ENCODE results near the gene ACOT12. TPM values are rescaled to one million over a fixed set of nuclear protein-coding genes. Genes with fewer than 3 reads are reported as not detected.

Gene ACOT12
- not detected for total RNA-seq

DNA sequence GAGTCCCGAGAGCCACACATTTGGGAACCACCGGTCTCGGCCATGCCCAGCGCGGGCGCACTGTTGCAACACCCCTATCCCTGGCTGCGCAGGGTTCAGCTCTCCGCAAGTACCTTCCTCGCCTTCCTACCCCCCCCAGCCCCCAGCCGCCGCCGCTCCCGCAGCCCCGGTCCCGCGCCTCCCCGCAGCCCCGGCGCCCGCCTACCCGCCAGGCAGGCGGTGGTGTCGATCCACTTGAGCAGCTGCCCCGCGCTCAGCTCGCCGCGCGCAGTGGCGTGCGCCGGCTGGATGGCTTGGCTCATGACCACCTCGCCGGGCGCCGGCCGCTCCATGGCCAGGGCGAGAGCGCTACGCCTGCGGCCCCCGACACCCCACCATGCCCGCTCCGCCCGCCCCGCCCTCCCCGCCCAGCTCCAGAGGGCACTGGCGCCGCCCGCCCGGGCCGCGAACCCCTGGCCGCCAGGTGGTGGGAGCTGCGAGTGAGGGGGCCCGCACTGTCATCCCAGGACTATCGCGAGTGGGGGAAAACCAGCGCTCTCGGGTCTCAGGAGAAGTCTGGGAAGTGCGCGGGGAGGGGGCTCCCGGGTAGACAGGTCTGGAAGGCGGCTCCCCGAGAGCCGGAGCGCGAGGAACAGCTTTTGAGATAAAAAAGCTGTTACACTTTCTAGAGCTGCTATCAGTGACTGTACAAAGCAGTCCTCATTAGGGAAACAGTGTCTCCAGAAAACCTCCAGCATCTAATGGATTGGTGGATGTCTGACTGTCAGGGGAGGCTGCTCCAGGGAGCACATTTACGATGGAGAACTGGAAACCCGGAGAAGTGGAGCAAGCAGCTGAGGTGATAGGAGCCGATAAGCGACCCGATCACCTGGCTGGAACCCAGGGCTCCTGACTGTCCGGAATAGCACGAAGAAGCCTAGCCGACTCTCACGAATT, at the start of gene ACOT12:
Gene ACOT12, minus strand, starts transcription at position 352 of the 936 bp plus-strand sequence. Its CDS starts 20 bp downstream, at position 332.
- peaks cover 1% of the 10 kb centered on the region for H3K9me3 Mint-ChIP-seq (ENCODE audit: low read depth)
- H3K4me1 Mint-ChIP-seq, result peaks cover 3% of the 10 kb centered on the region
- CTCF ChIA-PET, result interaction anchor here (0.7 to 1.2 kb wide), 3 partner anchors 9 to 94 kb away, joined by 3 to 4 read pairs (median 3); no protein-coding TSS in a partner anchor
- H3K36me3 Mint-ChIP-seq, result peaks cover 1% of the 10 kb centered on the region
- H3K4me3 Mint-ChIP-seq, result peak within 1 kb of the TSS; percentile 42
- peak; percentile 42 for ATAC-seq
- no peak within 1 kb of the TSS for H3K27ac Mint-ChIP-seq
- peaks cover 66% of the 10 kb centered on the region for H3K27me3 Mint-ChIP-seq
- DNase-seq, result no peak

DNA sequence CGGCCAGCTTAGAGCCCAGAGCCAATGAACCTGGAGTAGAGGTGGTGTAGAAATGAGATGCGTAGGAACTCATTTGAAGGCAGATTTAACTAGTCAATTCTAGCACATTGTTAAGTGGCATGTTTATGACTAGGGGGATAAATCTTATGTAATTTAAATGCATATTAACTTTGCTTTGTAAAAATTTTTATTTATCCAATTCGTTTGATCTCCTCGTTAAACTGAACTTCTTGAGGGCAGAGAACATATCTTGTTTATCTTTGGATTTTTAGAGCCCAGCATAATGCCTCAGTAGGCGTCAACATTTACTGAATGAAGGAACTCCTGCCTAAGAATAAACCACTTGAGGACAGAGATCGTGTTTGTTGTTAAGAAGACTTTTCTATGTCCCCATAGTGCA, 41.1 kb upstream of the ACOT12 start:
- Mint-ChIP-seq H3K4me3 (no peak overlapping the region), H3K4me1 (no peaks in the 10 kb centered on the region), H3K36me3 (no peaks in the 10 kb centered on the region), H3K9me3 (ENCODE audit: low read depth) (no peaks in the 10 kb centered on the region), H3K27ac (no peak overlapping the region), H3K27me3 (no peaks in the 10 kb centered on the region)
- ATAC-seq (no peak), DNase-seq (no peak)
- CTCF ChIA-PET, result interaction anchor here (0.7 kb wide), 1 partner anchor 69 kb away, joined by 3 read pairs; no protein-coding TSS in a partner anchor

DNA sequence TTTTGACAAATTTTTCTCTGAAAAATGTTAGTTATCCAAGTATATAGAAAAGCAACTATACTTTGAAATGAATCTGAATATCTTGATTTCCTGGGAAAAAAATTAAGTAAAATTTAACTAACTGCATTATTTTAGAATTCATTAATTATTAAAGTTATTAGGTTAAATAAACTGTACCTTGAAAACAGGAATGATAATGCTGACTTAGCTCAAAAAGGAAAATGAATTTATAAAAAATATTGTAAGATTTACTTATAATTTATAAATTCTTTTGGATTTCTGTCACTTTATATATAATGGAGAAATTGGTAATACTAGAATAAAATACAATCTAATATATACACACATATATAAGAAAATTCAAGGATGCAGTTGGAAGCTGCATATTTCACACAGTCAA, 36.1 kb upstream of the ACOT12 start:
- DNase-seq (no peak), ATAC-seq (no peak)
- no peak overlapping the region for H3K27ac Mint-ChIP-seq
- H3K27me3 Mint-ChIP-seq, result no peaks in the 10 kb centered on the region
- CTCF ChIA-PET, result interaction anchor here (1.2 kb wide), 1 partner anchor 736 kb away, joined by 3 read pairs; no protein-coding TSS in a partner anchor
- peaks cover 11% of the 10 kb centered on the region for H3K4me1 Mint-ChIP-seq
- no peak overlapping the region for H3K4me3 Mint-ChIP-seq
- H3K9me3 Mint-ChIP-seq (ENCODE audit: low read depth), result no peaks in the 10 kb centered on the region
- no peaks in the 10 kb centered on the region for H3K36me3 Mint-ChIP-seq

DNA sequence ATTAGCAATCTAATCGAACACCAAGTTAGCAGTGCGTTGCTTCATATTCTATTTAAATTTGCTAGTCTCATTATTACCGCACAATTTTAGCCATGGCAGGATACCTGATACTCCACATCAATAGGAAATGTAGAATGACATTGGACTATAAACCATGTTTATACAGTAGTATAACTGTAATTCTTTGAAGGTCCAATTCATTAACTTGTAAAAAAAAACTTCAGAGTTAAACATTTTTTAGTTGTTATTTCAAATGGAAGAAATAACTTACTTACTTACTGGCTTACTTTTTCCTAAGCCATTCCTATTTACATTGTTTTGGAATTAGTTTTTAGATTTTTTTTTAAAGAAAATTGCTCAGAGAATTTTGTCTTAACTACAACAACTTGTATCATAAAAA, 35.4 kb upstream of the ACOT12 start:
- H3K27me3 Mint-ChIP-seq, result no peaks in the 10 kb centered on the region
- peaks cover 11% of the 10 kb centered on the region for H3K4me1 Mint-ChIP-seq
- ATAC-seq (no peak), DNase-seq (no peak)
- no peaks in the 10 kb centered on the region for H3K9me3 Mint-ChIP-seq (ENCODE audit: low read depth)
- H3K27ac Mint-ChIP-seq, result no peak overlapping the region
- CTCF ChIA-PET, result interaction anchor here (1.2 kb wide), 1 partner anchor 736 kb away, joined by 3 read pairs; no protein-coding TSS in a partner anchor
- H3K4me3 Mint-ChIP-seq, result no peak overlapping the region
- no peaks in the 10 kb centered on the region for H3K36me3 Mint-ChIP-seq

DNA sequence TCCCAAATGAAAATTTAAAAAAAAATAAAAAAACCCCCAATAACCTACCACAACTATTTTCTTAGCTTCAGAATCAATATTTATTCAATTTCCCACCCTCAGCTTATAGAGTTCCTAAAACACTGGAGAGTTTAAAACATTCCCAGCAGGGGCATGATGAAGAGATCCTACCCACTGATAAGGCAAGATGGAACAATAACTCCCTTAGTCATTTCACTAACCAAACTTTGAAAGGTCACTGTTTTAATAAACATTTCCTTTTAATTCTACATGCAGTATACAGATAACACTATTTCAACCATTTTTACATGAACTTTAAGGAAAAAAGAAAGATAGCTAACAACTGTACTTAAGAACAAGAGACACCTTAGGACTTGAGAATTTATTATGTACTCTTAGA, 34.9 kb upstream of the ACOT12 start:
- H3K9me3 Mint-ChIP-seq (ENCODE audit: low read depth), result no peaks in the 10 kb centered on the region
- ATAC-seq (no peak), DNase-seq (no peak)
- CTCF ChIA-PET, result no interaction called here
- no peaks in the 10 kb centered on the region for H3K36me3 Mint-ChIP-seq
- H3K4me3 Mint-ChIP-seq, result no peak overlapping the region
- peaks cover 11% of the 10 kb centered on the region for H3K4me1 Mint-ChIP-seq
- H3K27me3 Mint-ChIP-seq, result no peaks in the 10 kb centered on the region
- H3K27ac Mint-ChIP-seq, result no peak overlapping the region

DNA sequence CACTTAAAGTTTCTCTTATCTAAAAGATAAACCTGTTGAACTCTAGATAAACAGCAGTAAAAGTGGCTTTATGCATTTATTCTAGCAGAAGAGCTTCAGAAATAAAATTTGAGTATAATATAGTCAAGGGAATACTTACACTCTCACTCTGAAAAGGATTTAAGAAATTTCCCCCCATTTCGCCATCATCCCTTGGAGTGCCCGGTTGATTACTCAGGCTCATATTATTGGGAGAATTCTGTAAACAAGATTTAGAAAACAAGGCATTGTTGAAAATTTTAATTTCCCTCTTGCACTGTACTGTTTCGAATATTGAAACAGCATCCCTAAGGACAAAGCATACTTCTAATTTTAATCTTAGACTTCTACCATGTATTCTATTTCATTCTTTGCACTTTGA, 34.5 kb upstream of the ACOT12 start:
- no peaks in the 10 kb centered on the region for H3K36me3 Mint-ChIP-seq
- ATAC-seq, result no peak
- peaks cover 11% of the 10 kb centered on the region for H3K4me1 Mint-ChIP-seq
- no peak for DNase-seq
- no peaks in the 10 kb centered on the region for H3K9me3 Mint-ChIP-seq (ENCODE audit: low read depth)
- no peak overlapping the region for H3K4me3 Mint-ChIP-seq
- no peaks in the 10 kb centered on the region for H3K27me3 Mint-ChIP-seq
- no peak overlapping the region for H3K27ac Mint-ChIP-seq
- CTCF ChIA-PET, result interaction anchor here (1.0 kb wide), 1 partner anchor 79 kb away, joined by 3 read pairs; no protein-coding TSS in a partner anchor

DNA sequence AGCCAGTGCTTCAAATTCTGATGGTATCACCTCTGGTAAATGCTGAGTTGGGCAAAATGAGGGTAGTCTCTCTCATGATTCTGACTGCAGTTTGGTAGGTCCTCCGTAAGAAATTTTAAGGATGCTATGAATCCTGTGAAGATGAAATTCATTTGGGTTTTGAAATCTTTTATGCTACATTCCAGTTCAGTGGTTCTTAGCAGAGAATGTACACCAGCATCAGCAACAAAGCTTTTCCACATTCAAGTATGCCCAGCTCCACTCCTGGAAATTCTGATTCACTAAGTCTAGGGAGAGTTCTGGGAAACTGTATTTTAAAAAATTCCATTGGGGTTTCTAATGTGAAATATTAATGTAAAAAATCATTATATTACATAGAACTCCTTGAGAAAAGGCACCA, 33.6 kb upstream of the ACOT12 start:
- H3K4me3 Mint-ChIP-seq, result no peak overlapping the region
- H3K9me3 Mint-ChIP-seq (ENCODE audit: low read depth), result no peaks in the 10 kb centered on the region
- H3K4me1 Mint-ChIP-seq, result peaks cover 11% of the 10 kb centered on the region
- CTCF ChIA-PET, result interaction anchor here (1.0 kb wide), 1 partner anchor 80 kb away, joined by 3 read pairs; no protein-coding TSS in a partner anchor
- no peaks in the 10 kb centered on the region for H3K36me3 Mint-ChIP-seq
- H3K27ac Mint-ChIP-seq, result no peak overlapping the region
- no peaks in the 10 kb centered on the region for H3K27me3 Mint-ChIP-seq
- ATAC-seq (no peak), DNase-seq (no peak)

DNA sequence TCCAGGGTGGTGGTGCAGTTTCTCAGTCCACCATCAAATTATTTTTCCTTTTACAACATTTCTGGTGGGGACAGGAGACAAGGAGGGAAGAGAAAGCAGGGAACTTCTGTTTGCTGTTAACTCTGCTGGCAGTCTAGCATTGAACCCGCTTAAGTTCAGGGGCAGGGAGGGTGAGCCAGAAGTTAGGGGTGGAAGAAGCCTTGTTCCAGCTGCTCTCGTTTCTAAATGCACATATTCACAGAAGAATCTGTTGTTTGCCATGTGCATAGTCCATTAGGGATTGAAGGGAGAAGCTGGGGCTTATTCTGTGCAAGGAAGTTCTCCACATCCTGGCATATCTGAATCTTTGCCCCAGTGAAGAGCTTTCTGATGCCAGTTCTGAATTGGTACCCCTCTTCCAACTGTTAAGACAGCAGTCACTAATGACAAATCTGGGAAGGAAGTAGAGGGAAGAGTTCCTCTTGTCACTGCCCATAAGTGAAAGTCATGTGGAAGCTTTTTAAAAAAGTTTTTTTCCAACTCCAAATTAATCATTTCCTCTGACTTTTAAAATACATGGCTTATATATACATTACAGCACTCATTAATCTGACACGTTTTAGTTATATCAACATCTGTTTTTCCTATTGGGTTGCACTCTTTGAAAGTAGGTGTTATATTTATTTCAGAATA, 32.6 kb upstream of the ACOT12 start:
- Mint-ChIP-seq H3K36me3 (no peaks in the 10 kb centered on the region), H3K27me3 (no peaks in the 10 kb centered on the region), H3K4me3 (no peak overlapping the region), H3K27ac (no peak overlapping the region), H3K4me1 (peaks cover 17% of the 10 kb centered on the region), H3K9me3 (ENCODE audit: low read depth) (no peaks in the 10 kb centered on the region)
- CTCF ChIA-PET, result interaction anchor here (0.6 to 1.4 kb wide), 5 partner anchors 16 to 425 kb away, joined by 3 to 5 read pairs (median 3); no protein-coding TSS in a partner anchor
- DNase-seq (no peak), ATAC-seq (no peak)

DNA sequence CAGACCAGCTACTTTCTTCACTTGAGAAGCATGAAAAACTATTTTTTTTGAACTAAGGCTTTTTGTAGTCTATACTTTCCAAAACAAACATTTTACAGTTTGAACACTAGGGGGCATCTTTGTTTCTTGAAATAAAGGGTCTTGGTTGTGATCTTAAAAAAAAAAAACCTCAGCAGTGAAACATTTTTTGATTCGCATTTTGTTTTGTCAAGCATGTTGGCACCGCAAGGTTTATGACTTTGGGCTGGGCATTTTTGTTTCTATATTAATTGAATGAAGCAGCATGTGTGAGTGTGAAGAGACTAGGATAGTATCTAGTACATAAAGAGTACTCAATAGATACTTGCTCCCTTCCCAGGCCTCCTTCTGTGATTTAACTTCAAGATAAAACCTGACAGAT, 31.6 kb upstream of the ACOT12 start:
- Mint-ChIP-seq H3K9me3 (ENCODE audit: low read depth) (no peaks in the 10 kb centered on the region), H3K36me3 (no peaks in the 10 kb centered on the region), H3K27me3 (no peaks in the 10 kb centered on the region), H3K4me1 (peaks cover 27% of the 10 kb centered on the region), H3K4me3 (no peak overlapping the region), H3K27ac (no peak overlapping the region)
- ATAC-seq (peak; percentile 54), DNase-seq (no peak)
- CTCF ChIA-PET, result interaction anchor here (0.7 to 1.5 kb wide), 8 partner anchors 11 to 801 kb away, joined by 3 to 5 read pairs (median 3); no protein-coding TSS in a partner anchor

DNA sequence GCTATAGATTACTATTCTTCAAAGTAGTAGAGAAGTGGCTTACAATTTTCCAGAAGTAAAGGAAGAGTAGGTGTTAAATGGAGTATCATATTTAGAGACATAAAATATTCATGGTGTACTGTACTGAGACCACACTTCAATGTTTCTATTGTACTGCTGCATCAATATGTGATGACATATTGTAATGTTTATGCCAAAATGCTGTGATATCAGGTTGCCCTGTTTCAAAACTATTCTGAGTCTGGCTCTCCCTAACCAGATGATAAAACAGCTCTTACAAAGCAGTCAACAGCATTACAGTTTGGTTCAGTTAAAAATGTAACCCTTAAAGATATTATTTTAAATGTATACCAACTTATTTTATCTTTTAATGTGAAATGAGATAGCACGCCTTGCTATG, 30.8 kb upstream of the ACOT12 start:
- H3K4me1 Mint-ChIP-seq, result peaks cover 35% of the 10 kb centered on the region
- CTCF ChIA-PET, result interaction anchor here (0.7 to 1.5 kb wide), 6 partner anchors 12 to 801 kb away, joined by 3 to 5 read pairs (median 4); no protein-coding TSS in a partner anchor
- DNase-seq (no peak), ATAC-seq (no peak)
- H3K9me3 Mint-ChIP-seq (ENCODE audit: low read depth), result no peaks in the 10 kb centered on the region
- H3K4me3 Mint-ChIP-seq, result no peak overlapping the region
- no peaks in the 10 kb centered on the region for H3K27me3 Mint-ChIP-seq
- H3K27ac Mint-ChIP-seq, result no peak overlapping the region
- no peaks in the 10 kb centered on the region for H3K36me3 Mint-ChIP-seq

DNA sequence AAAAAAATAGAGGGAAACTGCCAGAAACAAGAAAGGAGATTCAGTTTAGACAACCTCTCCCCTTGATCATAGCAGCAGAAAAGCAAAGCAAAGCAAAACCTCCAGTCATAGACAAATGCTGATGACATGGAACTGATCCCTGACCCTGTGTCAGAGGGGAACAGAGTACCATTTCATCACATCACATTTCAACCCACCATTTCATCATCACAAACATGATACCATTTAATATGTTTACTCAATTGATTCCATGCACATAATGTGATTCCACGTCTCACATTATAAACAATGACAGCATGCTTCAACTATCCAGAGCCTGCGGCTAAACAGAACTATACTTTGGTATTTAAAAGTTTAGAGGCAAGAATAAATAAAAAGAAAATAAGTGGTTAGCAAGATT, 28.7 kb upstream of the ACOT12 start:
- CTCF ChIA-PET, result no interaction called here
- Mint-ChIP-seq H3K4me1 (peaks cover 42% of the 10 kb centered on the region), H3K27ac (no peak overlapping the region), H3K9me3 (ENCODE audit: low read depth) (no peaks in the 10 kb centered on the region), H3K36me3 (peaks cover 2% of the 10 kb centered on the region), H3K4me3 (no peak overlapping the region), H3K27me3 (no peaks in the 10 kb centered on the region)
- ATAC-seq, result no peak
- DNase-seq, result no peak

DNA sequence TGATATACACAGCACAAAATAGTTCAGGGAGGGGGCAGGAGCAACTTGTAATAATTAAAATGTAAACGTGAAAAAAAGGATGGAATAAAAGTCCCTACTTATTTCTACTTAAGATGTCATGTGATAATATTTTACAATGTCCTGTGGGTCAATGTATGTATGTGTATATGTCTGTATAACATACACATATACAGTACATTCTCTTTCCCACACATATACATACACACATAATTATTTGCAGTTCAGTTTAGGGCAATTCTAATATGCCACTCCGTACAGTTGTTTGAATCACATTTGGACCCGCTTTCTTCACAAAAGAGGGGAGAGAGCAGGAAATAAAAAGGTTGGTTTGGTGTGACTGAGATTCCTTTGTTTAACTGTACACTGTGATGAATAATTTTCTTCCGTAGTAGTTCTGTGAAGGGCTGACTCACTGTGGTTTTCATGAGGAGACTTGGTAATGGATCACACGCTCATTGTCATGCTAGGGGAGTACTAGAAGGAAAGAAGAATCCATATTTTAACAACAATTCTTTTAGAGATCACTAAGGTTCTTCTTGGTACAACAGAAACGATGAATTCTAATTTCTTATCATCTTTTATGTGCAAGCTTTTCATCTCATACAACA, 26.2 kb upstream of the ACOT12 start:
- Mint-ChIP-seq H3K4me1 (peaks cover 31% of the 10 kb centered on the region), H3K9me3 (ENCODE audit: low read depth) (no peaks in the 10 kb centered on the region), H3K36me3 (peaks cover 4% of the 10 kb centered on the region), H3K4me3 (no peak overlapping the region), H3K27me3 (no peaks in the 10 kb centered on the region), H3K27ac (peak overlapping the region; percentile 72)
- ATAC-seq (peak; percentile 99), DNase-seq (peak; percentile 50)
- CTCF ChIA-PET, result interaction anchor here (1.2 kb wide), 1 partner anchor 24 kb away, joined by 3 read pairs; no protein-coding TSS in a partner anchor

DNA sequence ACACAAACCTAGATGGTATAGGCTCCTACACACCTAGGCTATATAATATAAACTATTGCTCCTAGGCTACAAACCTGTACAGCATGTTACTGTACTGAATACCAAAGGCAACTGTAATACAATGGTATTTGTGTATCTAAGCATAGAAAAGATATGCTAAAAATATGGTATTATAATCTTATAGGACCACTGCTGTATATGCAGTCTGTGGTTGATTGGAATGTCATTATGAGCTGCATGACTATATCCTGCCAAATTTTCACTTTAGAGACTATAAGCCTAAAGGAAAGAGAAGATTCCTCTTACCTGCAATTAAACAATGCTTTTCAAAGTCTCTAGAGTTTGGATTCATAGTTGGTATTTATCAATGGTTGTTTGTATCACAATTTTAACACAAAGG, 24.7 kb upstream of the ACOT12 start:
- no peak overlapping the region for H3K27ac Mint-ChIP-seq
- H3K9me3 Mint-ChIP-seq (ENCODE audit: low read depth), result no peaks in the 10 kb centered on the region
- H3K4me3 Mint-ChIP-seq, result no peak overlapping the region
- H3K4me1 Mint-ChIP-seq, result peaks cover 31% of the 10 kb centered on the region
- peaks cover 4% of the 10 kb centered on the region for H3K36me3 Mint-ChIP-seq
- no peaks in the 10 kb centered on the region for H3K27me3 Mint-ChIP-seq
- CTCF ChIA-PET, result no interaction called here
- ATAC-seq (no peak), DNase-seq (no peak)
